SK-N-MC (cell line): Measurements from ENCODE around the gene C3orf70.

Experiments
- EZH2 ChIP-seq: fragments of 200-600 bp; sonication (generic); IDR thresholded peaks from one replicate; pipeline ENCODE4 v1.6.1; 2017; ENCODE audit warnings: antibody characterized with exemption
- FOXP2 ChIP-seq: optimal IDR thresholded peaks from 2 replicates; pipeline ENCODE3; 2011; ENCODE audit warnings: mild to moderate bottlenecking, moderate library complexity; ENCODE audit not compliant: insufficient read depth; ENCODE audit errors: extremely low read length, control extremely low read depth
- POLR2AphosphoS5 ChIP-seq: IDR thresholded peaks from 2 replicates; pipeline ENCODE4 v1.6.1; 2012; ENCODE audit warnings: mild to moderate bottlenecking, low read depth, low read length, borderline replicate concordance

DNA sequence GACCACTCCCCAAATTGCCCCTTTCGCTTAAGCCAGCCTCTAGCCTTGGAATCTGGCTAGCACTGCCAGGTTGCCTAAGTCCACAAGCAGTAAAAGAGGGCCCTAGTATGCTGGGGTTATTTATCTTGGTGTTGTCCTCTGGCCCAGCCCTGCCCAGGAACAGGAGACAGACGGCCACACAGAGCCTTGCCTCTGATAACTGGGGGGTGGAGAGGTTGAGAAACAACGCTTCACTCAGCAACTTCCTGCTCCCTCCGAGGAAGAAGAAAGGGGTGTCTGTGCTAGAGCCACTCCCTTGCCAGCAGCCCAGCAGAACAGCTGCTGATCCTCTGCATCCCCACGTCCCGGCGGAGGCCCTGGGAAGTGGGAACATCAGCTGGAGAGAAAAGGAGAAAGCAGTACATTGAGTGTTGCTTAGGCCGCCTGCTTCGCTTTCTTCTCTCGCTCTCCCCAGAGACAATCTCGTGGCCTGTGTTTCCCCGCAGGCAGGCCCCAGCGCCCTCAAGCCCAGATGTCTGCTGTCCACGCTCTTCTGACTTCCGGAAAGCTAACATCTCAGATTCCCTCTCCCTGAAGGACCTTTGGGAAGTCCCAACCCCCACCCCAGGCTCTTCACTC is 22.6 kb upstream of the C3orf70 start:
- TF ChIP-seq POLR2AphosphoS5: 0 out of 2 replicates have a peak, but pooled peaks have one; percentile 14
- TF ChIP-seq EZH2: no peak
- peak; percentile 34 for TF ChIP-seq FOXP2
